Natural killer cell (primary cell): Measurements from ENCODE around the gene FAM9B. TPM values are rescaled to one million over a fixed set of nuclear protein-coding genes. Genes with fewer than 3 reads are reported as not detected.

Experiments used
- ATAC-seq, 3 donors: fragments of 150-1000 bp in 2 of 3; fragments of 200-7000 bp in 1 of 3; cut with Tn5 transposase; 1 replicate in 1 of 3; 2 replicates in 2 of 3; pipeline ENCODE4 v1.10.0; 2021; ENCODE audit warnings: mild to moderate bottlenecking in 2 of 3, moderate library complexity in 2 of 3
- DNase-seq, 2 donors: peaks; one replicate each; pipeline versions ENCODE4 v3.0.0 to v3.0.0-alpha.2; 2013 to 2021; ENCODE audit warnings: mixed read lengths in 1 of 2
- H3K27ac ChIP-seq: one replicate; pipeline ENCODE4 v1.5.1; 2013; ENCODE audit warnings: mild to moderate bottlenecking, low read length
- H3K27me3 ChIP-seq: one replicate; pipeline ENCODE4 v1.6.1; 2013; ENCODE audit warnings: low read length; ENCODE audit not compliant: control insufficient read depth, insufficient read depth
- H3K36me3 ChIP-seq: one replicate; pipeline ENCODE4 v1.6.1; 2013; ENCODE audit warnings: low read length; ENCODE audit not compliant: control insufficient read depth, insufficient read depth
- H3K4me1 ChIP-seq: one replicate; pipeline ENCODE4 v1.6.1; 2013; ENCODE audit warnings: low read length; ENCODE audit not compliant: control insufficient read depth, insufficient read depth
- H3K4me3 ChIP-seq: one replicate; pipeline ENCODE4 v1.5.1; 2013; ENCODE audit warnings: low read length
- H3K9me3 ChIP-seq: one replicate; pipeline ENCODE4 v1.6.1; 2013; ENCODE audit warnings: low read length; ENCODE audit not compliant: control insufficient read depth, insufficient read depth
- H3K27ac Mint-ChIP-seq, 2 donors: one replicate each; pipeline ENCODE4 v1.8.0; 2022; ENCODE audit warnings: mild to moderate bottlenecking in 2 of 2, mixed read lengths in 2 of 2, moderate library complexity in 1 of 2
- H3K27me3 Mint-ChIP-seq, 2 donors: one replicate each; pipeline ENCODE4 v1.8.0; 2022; ENCODE audit warnings: low read depth in 2 of 2, mixed read lengths in 2 of 2
- H3K36me3 Mint-ChIP-seq: one replicate; pipeline ENCODE4 v1.8.0; 2022; ENCODE audit warnings: mixed read lengths
- H3K4me1 Mint-ChIP-seq, 2 donors: one replicate each; pipeline ENCODE4 v1.8.0; 2022; ENCODE audit warnings: mixed read lengths in 2 of 2
- H3K4me3 Mint-ChIP-seq: one replicate; pipeline ENCODE4 v1.8.0; 2022; ENCODE audit warnings: mild to moderate bottlenecking, moderate library complexity, mixed read lengths
- H3K9me3 Mint-ChIP-seq, 2 donors: one replicate each; pipeline ENCODE4 v1.8.0; 2022; ENCODE audit warnings: mixed read lengths in 2 of 2
- WGBS: methylation state at CpG from one replicate; pipeline ENCODE4 v1.1.7; 2013; ENCODE audit warnings: missing lambda C conversion rate; ENCODE audit not compliant: insufficient coverage; 5-methylcytosine and 5-hydroxymethylcytosine counted together
- intact Hi-C: fragments of 100-400 bp; cut with micrococcal nuclease; formaldehyde crosslinking; loops from one replicate; pipeline ENCODE4 v1.14.2; 2022
- total RNA-seq, 4 donors: library from RNA; stranded (reverse); fragments of 120-200 nt in 1 of 4; gene quantifications; one replicate each; pipeline versions ENCODE4 v1.2.3 to v1.2.4, GENCODE V29; 2013 to 2022
- TF ChIP-seq, protein P1 (sequence below): fragments of 200-600 bp; IDR thresholded peaks from one replicate; pipeline ENCODE4 v1.8.0; 2022; ENCODE audit warnings: antibody characterized with exemption

Gene FAM9B
- 1 to 10 TPM in 1 of 3 donors, under 1 TPM in 2; 0.35 to 1.1 (median 0.42) TPM for total RNA-seq
- total RNA-seq (2013): 0.45 TPM

DNA sequence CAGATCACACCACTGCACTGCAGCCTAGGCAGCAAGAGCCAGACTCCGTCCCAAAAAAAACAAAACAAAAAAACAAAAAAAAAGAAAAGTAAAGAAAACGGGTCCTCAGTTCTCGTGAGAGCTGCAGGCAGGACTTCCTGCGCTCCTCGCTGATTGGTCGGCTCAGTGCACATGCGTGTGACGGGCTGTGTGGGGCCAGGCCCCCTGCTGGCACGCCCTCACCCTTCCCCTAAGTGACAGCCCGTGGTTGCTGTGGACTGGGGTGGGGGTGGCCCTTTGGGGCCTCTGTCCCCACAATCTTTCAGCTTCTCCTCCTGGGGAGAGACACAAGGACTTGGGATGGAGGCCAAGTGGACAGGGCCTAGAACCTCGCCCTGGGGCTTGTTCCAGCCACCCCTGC, at the start of gene FAM9B:
TSS of gene FAM9B (minus strand) at position 139 of the 400 bp plus-strand sequence. CDS start 1,141 bp downstream, outside the sequence.
- DNase-seq (no peak), ATAC-seq (no peak)
- H3K36me3 Mint-ChIP-seq: no peaks in the 10 kb centered on the region
- intact Hi-C loops: no loop called here
- H3K36me3 ChIP-seq: no peaks in the 10 kb centered on the region
- no peak within 1 kb of the TSS for H3K27ac ChIP-seq
- no peak within 1 kb of the TSS for H3K27ac Mint-ChIP-seq
- H3K27me3 Mint-ChIP-seq: peaks cover under 1 to 5% of the 10 kb centered on the region in 2 donors
- peaks cover 0 to 5% of the 10 kb centered on the region in 2 donors for H3K4me1 Mint-ChIP-seq
- no peak within 1 kb of the TSS for H3K4me3 ChIP-seq
- TF ChIP-seq, protein P1, sequence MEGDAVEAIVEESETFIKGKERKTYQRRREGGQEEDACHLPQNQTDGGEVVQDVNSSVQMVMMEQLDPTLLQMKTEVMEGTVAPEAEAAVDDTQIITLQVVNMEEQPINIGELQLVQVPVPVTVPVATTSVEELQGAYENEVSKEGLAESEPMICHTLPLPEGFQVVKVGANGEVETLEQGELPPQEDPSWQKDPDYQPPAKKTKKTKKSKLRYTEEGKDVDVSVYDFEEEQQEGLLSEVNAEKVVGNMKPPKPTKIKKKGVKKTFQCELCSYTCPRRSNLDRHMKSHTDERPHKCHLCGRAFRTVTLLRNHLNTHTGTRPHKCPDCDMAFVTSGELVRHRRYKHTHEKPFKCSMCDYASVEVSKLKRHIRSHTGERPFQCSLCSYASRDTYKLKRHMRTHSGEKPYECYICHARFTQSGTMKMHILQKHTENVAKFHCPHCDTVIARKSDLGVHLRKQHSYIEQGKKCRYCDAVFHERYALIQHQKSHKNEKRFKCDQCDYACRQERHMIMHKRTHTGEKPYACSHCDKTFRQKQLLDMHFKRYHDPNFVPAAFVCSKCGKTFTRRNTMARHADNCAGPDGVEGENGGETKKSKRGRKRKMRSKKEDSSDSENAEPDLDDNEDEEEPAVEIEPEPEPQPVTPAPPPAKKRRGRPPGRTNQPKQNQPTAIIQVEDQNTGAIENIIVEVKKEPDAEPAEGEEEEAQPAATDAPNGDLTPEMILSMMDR: no peak
- 91% methylated on average over 2 of the region's 11 CpGs for WGBS
- no peaks in the 10 kb centered on the region for H3K9me3 Mint-ChIP-seq
- no peak within 1 kb of the TSS for H3K4me3 Mint-ChIP-seq
- H3K4me1 ChIP-seq: no peaks in the 10 kb centered on the region
- no peaks in the 10 kb centered on the region for H3K27me3 ChIP-seq
- no peaks in the 10 kb centered on the region for H3K9me3 ChIP-seq

DNA sequence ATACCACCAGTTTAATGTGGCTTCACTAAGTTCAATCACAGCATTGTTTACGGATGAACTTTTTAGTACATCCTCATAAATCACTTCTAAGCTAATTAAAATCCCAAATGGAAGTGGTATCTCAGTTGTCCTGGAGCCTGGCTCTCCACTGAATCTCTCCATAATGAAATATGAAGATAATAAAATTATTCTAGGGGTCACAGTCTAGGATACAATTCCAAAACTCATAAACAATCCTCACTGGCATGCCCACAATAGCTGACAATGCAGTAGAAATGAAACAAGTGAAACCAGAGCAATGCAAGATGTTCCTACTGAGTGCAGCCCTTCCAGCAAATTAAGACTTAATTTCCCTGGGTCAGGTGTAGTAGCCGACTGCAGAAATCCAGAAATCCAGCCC, 47.3 kb upstream of the FAM9B start:
- Mint-ChIP-seq H3K4me1 (no peaks in the 10 kb centered on the region), H3K27ac (no peak overlapping the region), H3K9me3 (peaks cover 2 to 4% of the 10 kb centered on the region in 2 donors), H3K4me3 (no peak overlapping the region), H3K27me3 (peaks cover 5 to 12% of the 10 kb centered on the region in 2 donors), H3K36me3 (no peaks in the 10 kb centered on the region)
- Histone ChIP-seq H3K36me3 (no peaks in the 10 kb centered on the region), H3K9me3 (no peaks in the 10 kb centered on the region), H3K4me3 (no peak overlapping the region), H3K4me1 (no peaks in the 10 kb centered on the region), H3K27me3 (no peaks in the 10 kb centered on the region), H3K27ac (no peak overlapping the region)
- TF ChIP-seq, protein P1: no peak
- intact Hi-C loops: no loop called here
- WGBS: 100% methylated on average over 1 of the region's 2 CpGs
- no peak for ATAC-seq
- no peak for DNase-seq

DNA sequence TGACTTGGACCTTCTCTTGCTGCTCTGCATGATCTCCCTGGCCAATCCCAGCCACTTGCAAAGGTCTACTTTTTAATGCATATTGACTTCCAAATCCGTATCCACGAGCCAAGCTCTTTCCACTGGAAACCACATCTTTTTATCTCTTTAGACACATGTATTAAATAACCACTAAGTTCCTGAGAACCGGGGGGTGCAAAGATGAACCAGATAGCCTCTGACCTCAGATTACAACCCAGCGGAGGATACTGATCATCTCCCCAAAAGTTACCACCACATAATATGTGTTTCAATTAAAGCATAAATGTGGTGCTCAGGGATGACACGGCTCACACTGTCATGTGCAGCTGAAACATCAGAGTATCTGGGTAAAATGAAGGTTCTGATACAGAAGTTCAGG, 40.4 kb upstream of the FAM9B start:
- Mint-ChIP-seq H3K27me3 (peaks cover 8 to 9% of the 10 kb centered on the region in 2 donors), H3K36me3 (no peaks in the 10 kb centered on the region), H3K27ac (no peak overlapping the region), H3K4me1 (peaks cover 4 to 5% of the 10 kb centered on the region in 2 donors), H3K9me3 (no peaks in the 10 kb centered on the region), H3K4me3 (no peak overlapping the region)
- 26% methylated on average over 3 of the region's 5 CpGs for WGBS
- no peak overlapping the region for H3K27ac ChIP-seq
- DNase-seq: no peak
- no peaks in the 10 kb centered on the region for H3K27me3 ChIP-seq
- no peak overlapping the region for H3K4me3 ChIP-seq
- TF ChIP-seq, protein P1: no peak
- no peaks in the 10 kb centered on the region for H3K4me1 ChIP-seq
- no peak for ATAC-seq
- H3K9me3 ChIP-seq: no peaks in the 10 kb centered on the region
- intact Hi-C loops: no loop called here
- H3K36me3 ChIP-seq: no peaks in the 10 kb centered on the region

GRCh38 chrX:9072281-9072680, 38.4 kb upstream of the FAM9B start:
- WGBS: 91% methylated on average over 2 of the region's 5 CpGs
- no peak overlapping the region for H3K4me3 Mint-ChIP-seq
- no peak overlapping the region for H3K27ac Mint-ChIP-seq
- no peaks in the 10 kb centered on the region for H3K4me1 ChIP-seq
- intact Hi-C loops: no loop called here
- ATAC-seq (no peak), DNase-seq (no peak)
- no peaks in the 10 kb centered on the region for H3K36me3 ChIP-seq
- H3K27me3 Mint-ChIP-seq: peaks cover 8% of the 10 kb centered on the region in 2 donors
- H3K9me3 ChIP-seq: no peaks in the 10 kb centered on the region
- H3K27me3 ChIP-seq: no peaks in the 10 kb centered on the region
- H3K9me3 Mint-ChIP-seq: no peaks in the 10 kb centered on the region
- H3K36me3 Mint-ChIP-seq: no peaks in the 10 kb centered on the region
- H3K27ac ChIP-seq: no peak overlapping the region
- peaks cover 4 to 5% of the 10 kb centered on the region in 2 donors for H3K4me1 Mint-ChIP-seq
- TF ChIP-seq, protein P1: no peak
- H3K4me3 ChIP-seq: no peak overlapping the region
